Progenitor cell of endocrine pancreas (in vitro differentiated cells): Measurements from ENCODE around the gene SMC5. TPM values are rescaled to one million over a fixed set of nuclear protein-coding genes. Genes with fewer than 3 reads are reported as not detected.

Experiments
- DNase-seq: peaks from one replicate; pipeline ENCODE4 v3.0.0; 2021; ENCODE audit warnings: low spot score; ENCODE audit not compliant: unreplicated experiment
- H3K27ac Mint-ChIP-seq: 2 replicates; pipeline ENCODE4 v1.8.0; 2021; ENCODE audit warnings: mild to moderate bottlenecking, moderate library complexity, mixed read lengths
- H3K27me3 Mint-ChIP-seq: 2 replicates; pipeline ENCODE4 v1.8.0; 2021; ENCODE audit warnings: mixed read lengths
- H3K36me3 Mint-ChIP-seq: 2 replicates; pipeline ENCODE4 v1.8.0; 2022; ENCODE audit warnings: mixed read lengths; ENCODE audit not compliant: insufficient read depth
- H3K4me1 Mint-ChIP-seq: 2 replicates; pipeline ENCODE4 v1.8.0; 2021; ENCODE audit warnings: low read depth, mixed read lengths
- H3K4me3 Mint-ChIP-seq: 2 replicates; pipeline ENCODE4 v1.8.0; 2021; ENCODE audit warnings: low read depth, mild to moderate bottlenecking, moderate library complexity, mixed read lengths
- H3K9me3 Mint-ChIP-seq: 2 replicates; pipeline ENCODE4 v1.8.0; 2021; ENCODE audit warnings: low read depth, mixed read lengths
- CTCF ChIP-seq: fragments of 200-600 bp; sonication (generic); IDR thresholded peaks from one replicate; pipeline ENCODE4 v1.5.0; 2021; ENCODE audit warnings: antibody characterized with exemption, mild to moderate bottlenecking; ENCODE audit not compliant: unreplicated experiment
- total RNA-seq: library from RNA; stranded (reverse); gene quantifications from 2 replicates; pipeline ENCODE4 v1.2.1, GENCODE V29; 2021

The SMC5 gene
- total RNA-seq, 1 donor from 2014 or later, result 42.8 TPM

GRCh38 chr9:70297141-70297540 is 38.4 kb downstream of the SMC5 start:
- no peak for TF ChIP-seq CTCF
- DNase-seq, result no peak
- Mint-ChIP-seq H3K27ac (no peak overlapping the region), H3K4me3 (no peak overlapping the region), H3K27me3 (no peaks in the 10 kb centered on the region), H3K36me3 (peaks cover 63% of the 10 kb centered on the region), H3K9me3 (peaks cover 33% of the 10 kb centered on the region), H3K4me1 (no peaks in the 10 kb centered on the region)

- H3K9me3 Mint-ChIP-seq, result peaks cover 23% of the 10 kb centered on the region
Measured at GRCh38 chr9:70298245-70298771, 39.5 kb downstream of the SMC5 start.

DNA sequence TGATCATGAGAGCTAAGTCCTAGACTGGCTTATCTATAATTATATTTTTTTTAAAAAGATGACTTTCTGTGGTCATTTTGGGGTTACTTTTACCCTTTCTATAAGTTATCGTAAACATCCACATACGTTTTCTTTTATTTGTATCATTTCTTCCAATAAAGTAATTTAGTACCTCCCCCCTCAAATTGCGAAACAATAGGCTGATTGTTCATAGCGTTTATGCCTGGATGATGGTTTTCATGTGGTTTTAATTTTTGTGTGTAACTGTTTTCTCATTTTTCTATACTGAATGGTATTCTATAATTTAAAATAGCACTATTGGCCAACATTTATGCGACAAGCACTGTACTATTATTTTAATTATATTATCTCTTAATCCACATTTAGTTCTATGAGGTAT is 44.5 kb downstream of the SMC5 start:
- H3K4me3 Mint-ChIP-seq, result no peak overlapping the region
- DNase-seq, result no peak
- peaks cover 8% of the 10 kb centered on the region for H3K9me3 Mint-ChIP-seq
- H3K4me1 Mint-ChIP-seq, result peaks cover 6% of the 10 kb centered on the region
- H3K36me3 Mint-ChIP-seq, result peaks cover 50% of the 10 kb centered on the region
- no peak overlapping the region for H3K27ac Mint-ChIP-seq
- H3K27me3 Mint-ChIP-seq, result no peaks in the 10 kb centered on the region
- TF ChIP-seq CTCF, result no peak

More at GRCh38 chr9:70298245-70298771, 39.5 kb downstream of the SMC5 start:
- Mint-ChIP-seq H3K27me3 (no peaks in the 10 kb centered on the region), H3K36me3 (peaks cover 55% of the 10 kb centered on the region), H3K4me1 (no peaks in the 10 kb centered on the region), H3K27ac (no peak overlapping the region), H3K4me3 (no peak overlapping the region)
- TF ChIP-seq CTCF, result no peak
- no peak for DNase-seq

- Mint-ChIP-seq H3K36me3 (peaks cover 50% of the 10 kb centered on the region), H3K9me3 (peaks cover 12% of the 10 kb centered on the region), H3K4me1 (peaks cover 6% of the 10 kb centered on the region), H3K27ac (peak overlapping the region; percentile 47), H3K4me3 (no peak overlapping the region), H3K27me3 (no peaks in the 10 kb centered on the region)
- no peak for DNase-seq
- no peak for TF ChIP-seq CTCF
Measured at GRCh38 chr9:70304810-70305209, 46.0 kb downstream of the SMC5 start.

GRCh38 chr9:70315389-70315788 is 56.6 kb downstream of the SMC5 start:
- no peak for DNase-seq
- Mint-ChIP-seq H3K27ac (no peak overlapping the region), H3K9me3 (peaks cover 4% of the 10 kb centered on the region), H3K27me3 (no peaks in the 10 kb centered on the region), H3K36me3 (peaks cover 29% of the 10 kb centered on the region), H3K4me1 (no peaks in the 10 kb centered on the region), H3K4me3 (no peak overlapping the region)
- no peak for TF ChIP-seq CTCF
